ENCODE measurements around the gene MAGEB6.
"Not testable (repeated sequence)": the region's sequence is repeated elsewhere in the genome, so short reads cannot be mapped to it uniquely, and the experiment has no call there.

Gene MAGEB6, protein sequence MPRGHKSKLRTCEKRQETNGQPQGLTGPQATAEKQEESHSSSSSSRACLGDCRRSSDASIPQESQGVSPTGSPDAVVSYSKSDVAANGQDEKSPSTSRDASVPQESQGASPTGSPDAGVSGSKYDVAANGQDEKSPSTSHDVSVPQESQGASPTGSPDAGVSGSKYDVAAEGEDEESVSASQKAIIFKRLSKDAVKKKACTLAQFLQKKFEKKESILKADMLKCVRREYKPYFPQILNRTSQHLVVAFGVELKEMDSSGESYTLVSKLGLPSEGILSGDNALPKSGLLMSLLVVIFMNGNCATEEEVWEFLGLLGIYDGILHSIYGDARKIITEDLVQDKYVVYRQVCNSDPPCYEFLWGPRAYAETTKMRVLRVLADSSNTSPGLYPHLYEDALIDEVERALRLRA

GRCh38 chrX:26192204-26192603, at the start of gene MAGEB6:
TSS of gene MAGEB6 (plus strand) at chrX:26192440. CDS start at chrX:26193847, 1,407 bp downstream.
- DNase-seq (ENCODE audit: low read depth in 2 of 3, low spot score in 1 of 3) = no peak

- DNase-seq (ENCODE audit: low read depth in 2 of 3, low spot score in 1 of 3) = no peak
Measured at GRCh38 chrX:26146024-26146423, 46.2 kb upstream of the MAGEB6 start.

- DNase-seq (ENCODE audit: low read depth in 2 of 3, low spot score in 1 of 3) = no peak
Measured at GRCh38 chrX:26160301-26160700, 31.9 kb upstream of the MAGEB6 start, which contains the start of gene MAGEB6B. TSS of gene MAGEB6B (plus strand) at chrX:26160601. CDS start at chrX:26160601, 0 bp downstream.

DNA sequence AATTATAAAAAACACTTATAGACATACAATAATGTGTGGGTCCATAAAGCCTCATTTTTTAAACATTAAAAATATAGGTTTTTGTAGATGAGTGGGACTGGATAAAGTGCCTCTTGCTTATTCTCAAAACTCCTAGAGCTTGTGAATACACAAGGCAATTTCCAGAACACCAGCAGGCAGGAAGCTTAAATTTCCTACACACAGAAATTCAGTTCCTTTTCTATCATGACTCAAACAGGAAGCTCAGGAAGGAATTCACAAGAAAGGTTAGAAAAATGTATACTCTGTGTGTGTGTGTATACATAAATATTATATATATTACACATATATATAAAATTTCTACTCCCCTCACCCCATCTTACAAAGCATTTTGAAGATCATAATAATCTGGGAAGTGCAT, 11.3 kb downstream of the MAGEB6 start:
- no peak for DNase-seq (ENCODE audit: low read depth in 2 of 3, low spot score in 1 of 3)

- DNase-seq (ENCODE audit: low read depth in 2 of 3, low spot score in 1 of 3) = not testable (repeated sequence)
Measured at GRCh38 chrX:26204717-26205116, 12.5 kb downstream of the MAGEB6 start.

DNA sequence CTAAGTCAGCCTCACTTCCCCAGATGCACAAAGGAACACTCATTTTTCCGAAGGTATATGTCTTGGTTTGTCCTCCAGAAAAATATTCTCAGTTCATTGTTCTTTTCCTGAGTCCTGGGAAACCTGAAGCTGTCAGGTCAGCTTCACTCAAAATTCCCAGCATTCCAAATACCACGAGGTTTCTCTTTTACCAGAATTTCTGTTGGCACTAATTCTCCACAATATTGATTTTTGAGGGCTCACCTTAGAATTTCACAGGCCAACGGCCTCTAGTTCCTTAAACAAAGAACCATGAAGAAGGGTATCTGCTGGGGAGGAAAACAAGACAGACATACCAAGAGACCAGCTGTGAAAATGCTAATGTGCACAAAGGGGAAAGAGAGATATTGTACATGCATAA, 15.8 kb downstream of the MAGEB6 start:
- no peak for DNase-seq (ENCODE audit: low read depth in 2 of 3, low spot score in 1 of 3)

- no peak for DNase-seq (ENCODE audit: low read depth in 2 of 3, low spot score in 1 of 3)
Measured at GRCh38 chrX:26215869-26216268, 23.6 kb downstream of the MAGEB6 start, which contains the start of gene MAGEB5. TSS of gene MAGEB5 (plus strand) at chrX:26216169. CDS start at chrX:26217302, 1,133 bp downstream.

- no peak for DNase-seq (ENCODE audit: low read depth in 2 of 3, low spot score in 1 of 3)
Measured at GRCh38 chrX:26219351-26219750, 27.1 kb downstream of the MAGEB6 start.

GRCh38 chrX:26234177-26234576, 41.9 kb downstream of the MAGEB6 start:
- DNase-seq (ENCODE audit: low read depth in 2 of 3, low spot score in 1 of 3) = no peak

Data from stimulated activated CD4-positive, alpha-beta T cell treated with anti-CD3 and anti-CD28 coated beads, Interleukin-12 subunit alpha, Interleukin-12 subunit beta, amount 100 ng/mL, for 48 hours (primary cell).